Urothelium cell line (cell line): Measurements from ENCODE around the gene ADGRB2.
A peak's percentile ranks its signal among the peaks of the same experiment; 100 is the strongest.

Experiments
- DNase-seq: peaks from one replicate; pipeline ENCODE4 v3.0.0; 2011; ENCODE audit warnings: low spot score, mixed read lengths
- FAIRE-seq: peaks from 2 replicates; lab custom pipeline; 2011; peaks lifted over from hg19 to GRCh38; lab: Jason Lieb, UNC

ADGRB2 gene

GRCh38 chr1:31784356-31785019 is 20.3 kb upstream of the ADGRB2 start:
- DNase-seq (no peak), FAIRE-seq (no peak)

GRCh38 chr1:31783846-31784245 is 19.7 kb upstream of the ADGRB2 start:
- no peak for FAIRE-seq
- DNase-seq: no peak

GRCh38 chr1:31782421-31783410 is 18.6 kb upstream of the ADGRB2 start:
- DNase-seq (no peak), FAIRE-seq (no peak)

GRCh38 chr1:31781756-31782371 is 17.7 kb upstream of the ADGRB2 start:
- DNase-seq (no peak), FAIRE-seq (no peak)

GRCh38 chr1:31781138-31781755 is 17.1 kb upstream of the ADGRB2 start:
- FAIRE-seq (no peak), DNase-seq (no peak)

- DNase-seq (no peak), FAIRE-seq (no peak)
Observed at GRCh38 chr1:31780632-31781031, 16.5 kb upstream of the ADGRB2 start.

- no peak for FAIRE-seq
- no peak for DNase-seq
Observed at GRCh38 chr1:31779687-31780086, 15.5 kb upstream of the ADGRB2 start.

- no peak for DNase-seq
- FAIRE-seq: no peak
Observed at GRCh38 chr1:31778763-31779488, 14.8 kb upstream of the ADGRB2 start.

GRCh38 chr1:31776516-31776915 is 12.4 kb upstream of the ADGRB2 start:
- FAIRE-seq: no peak
- DNase-seq: no peak

- FAIRE-seq (no peak), DNase-seq (no peak)
Observed at GRCh38 chr1:31776032-31776431, 11.9 kb upstream of the ADGRB2 start.

- no peak for FAIRE-seq
- DNase-seq: no peak
Observed at GRCh38 chr1:31775210-31775999, 11.3 kb upstream of the ADGRB2 start.

- no peak for FAIRE-seq
- DNase-seq: no peak
Observed at GRCh38 chr1:31774495-31774894, 10.4 kb upstream of the ADGRB2 start.

GRCh38 chr1:31773861-31774260 is 9.7 kb upstream of the ADGRB2 start:
- no peak for DNase-seq
- no peak for FAIRE-seq

GRCh38 chr1:31772669-31773248 is 8.6 kb upstream of the ADGRB2 start:
- FAIRE-seq: no peak
- no peak for DNase-seq

- DNase-seq (no peak), FAIRE-seq (no peak)
Observed at GRCh38 chr1:31771891-31772668, 7.9 kb upstream of the ADGRB2 start.

GRCh38 chr1:31769720-31770390 is 5.7 kb upstream of the ADGRB2 start:
- FAIRE-seq: peak; percentile 9

GRCh38 chr1:31768939-31769704 is 5.0 kb upstream of the ADGRB2 start:
- DNase-seq: no peak
- FAIRE-seq: no peak

More at GRCh38 chr1:31769720-31770390, 5.7 kb upstream of the ADGRB2 start:
- DNase-seq: peak; percentile 30
